ENCODE results near the gene SLC35F1.

DNA sequence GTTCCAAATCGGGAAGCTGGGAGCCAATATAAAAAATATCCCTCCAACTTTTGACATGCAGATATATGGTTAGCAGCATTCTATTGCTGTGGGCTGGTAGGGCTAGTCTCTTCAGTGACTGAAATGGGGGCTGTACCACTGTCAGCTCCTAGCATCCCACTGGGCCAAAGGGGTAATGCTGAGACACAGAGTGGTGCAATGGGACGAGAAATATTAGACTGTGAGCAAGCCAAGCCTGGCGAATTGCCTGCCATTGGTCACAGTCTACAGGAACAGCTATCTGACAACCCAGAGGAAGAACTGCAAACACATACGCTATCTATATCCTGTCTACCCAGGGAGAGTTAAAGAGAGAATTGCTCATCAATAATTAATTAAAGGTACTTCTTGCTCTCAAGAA lies 3.5 kb downstream of the SLC35F1 start:
- TF ChIP-seq CTCF (IDR thresholded peaks at IDR 0.05) (no peak), POLR2A (IDR thresholded peaks at IDR 0.05; ENCODE audit: low read depth) (no peak), POLR2AphosphoS5 (IDR thresholded peaks at IDR 0.05) (no peak), EP300 (IDR thresholded peaks at IDR 0.05) (no peak)

Data from esophagus muscularis mucosa (tissue), 4 donors.